Large intestine (tissue), 3 donors: Measurements from ENCODE around the gene ESPN. TPM values are rescaled to one million over a fixed set of nuclear protein-coding genes. Genes with fewer than 3 reads are reported as not detected.

Experiments
- DNase-seq, 2 donors: peaks; one replicate each; pipeline versions ENCODE4 v3.0.0 to v3.0.0-alpha.2; 2013
- H3K27ac ChIP-seq: one replicate; pipeline ENCODE4 v1.5.1; 2013; ENCODE audit warnings: low read length
- H3K27me3 ChIP-seq: 2 replicates; pipeline ENCODE4 v1.6.1; 2013; ENCODE audit warnings: low read length; ENCODE audit not compliant: control insufficient read depth, insufficient read depth
- H3K36me3 ChIP-seq: 2 replicates; pipeline ENCODE4 v1.6.1; 2013; ENCODE audit warnings: low read length; ENCODE audit not compliant: control insufficient read depth, insufficient read depth
- H3K4me1 ChIP-seq: one replicate; pipeline ENCODE4 v1.6.1; 2013; ENCODE audit warnings: low read length; ENCODE audit not compliant: control insufficient read depth, insufficient read depth
- H3K4me3 ChIP-seq: one replicate; pipeline ENCODE4 v1.5.1; 2013; ENCODE audit warnings: low read length
- H3K9me3 ChIP-seq: one replicate; pipeline ENCODE4 v1.6.1; 2013; ENCODE audit warnings: mild to moderate bottlenecking, low read depth, low read length, moderate library complexity; ENCODE audit not compliant: control insufficient read depth
- WGBS: methylation state at CpG from one replicate; pipeline ENCODE4 v1.1.5; 2013; ENCODE audit warnings: low lambda C conversion rate; ENCODE audit not compliant: insufficient coverage; 5-methylcytosine and 5-hydroxymethylcytosine counted together
- polyA plus RNA-seq: library from polyadenylated mRNA; unstranded; fragments of 120-200 nt; gene quantifications from one replicate; pipeline ENCODE4 v1.2.1, GENCODE V29; 2013

ESPN gene
- polyA plus RNA-seq, 1 donor = 256 TPM

DNA sequence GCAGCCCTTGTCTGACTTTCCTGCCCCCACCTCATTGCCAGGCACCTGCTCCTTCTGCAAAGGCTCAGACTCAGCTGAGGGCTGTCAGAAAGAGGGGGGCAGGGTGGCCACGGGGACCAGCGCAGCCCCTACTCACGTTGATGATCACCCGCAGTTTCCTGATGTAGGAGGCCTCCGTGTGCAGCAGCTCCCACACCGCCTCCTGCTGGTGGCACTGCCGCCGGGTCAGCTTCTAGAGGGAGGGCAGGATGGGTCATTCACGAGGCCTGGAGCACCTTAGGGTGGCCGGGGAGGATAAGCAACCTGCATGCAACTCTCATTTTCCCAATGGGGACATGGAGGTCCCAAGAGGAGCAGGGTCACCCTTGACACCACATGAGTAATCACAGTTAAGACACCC lies 47.8 kb downstream of the ESPN start:
- Histone ChIP-seq H3K4me3 (no peak overlapping the region), H3K27me3 (no peaks in the 10 kb centered on the region), H3K27ac (peak overlapping the region; percentile 99), H3K4me1 (peaks cover 77% of the 10 kb centered on the region), H3K9me3 (peaks cover 14% of the 10 kb centered on the region), H3K36me3 (peaks cover 25% of the 10 kb centered on the region)
- no peak for DNase-seq
- no CpG with 5 or more reads among the region's 10 CpGs for WGBS

DNA sequence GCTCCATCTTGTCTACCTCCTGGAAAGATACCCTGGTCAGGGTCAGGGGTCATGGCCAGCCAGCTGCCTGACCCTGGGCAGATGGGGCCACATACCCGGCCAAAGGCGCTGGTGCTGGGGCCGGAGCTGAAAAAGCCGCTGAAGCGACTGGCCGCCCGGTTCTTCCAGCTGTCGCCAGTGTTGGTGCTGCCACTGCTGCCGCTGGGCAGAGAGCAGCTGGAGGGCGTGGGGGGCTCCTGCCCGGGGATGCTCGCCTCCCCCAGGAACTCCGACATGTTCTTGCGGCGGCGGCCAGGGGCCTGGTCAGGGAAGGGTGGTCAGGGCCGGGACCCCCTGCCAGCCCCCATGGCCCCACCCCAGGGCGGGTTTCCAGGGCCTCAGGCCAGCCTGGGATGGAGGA lies 48.6 kb downstream of the ESPN start:
- no peaks in the 10 kb centered on the region for H3K27me3 ChIP-seq
- no CpG with 5 or more reads among the region's 18 CpGs for WGBS
- DNase-seq = no peak
- peaks cover 14% of the 10 kb centered on the region for H3K9me3 ChIP-seq
- H3K36me3 ChIP-seq = peaks cover 23% of the 10 kb centered on the region
- peaks cover 73% of the 10 kb centered on the region for H3K4me1 ChIP-seq
- peak overlapping the region; percentile 99 for H3K27ac ChIP-seq
- no peak overlapping the region for H3K4me3 ChIP-seq

DNA sequence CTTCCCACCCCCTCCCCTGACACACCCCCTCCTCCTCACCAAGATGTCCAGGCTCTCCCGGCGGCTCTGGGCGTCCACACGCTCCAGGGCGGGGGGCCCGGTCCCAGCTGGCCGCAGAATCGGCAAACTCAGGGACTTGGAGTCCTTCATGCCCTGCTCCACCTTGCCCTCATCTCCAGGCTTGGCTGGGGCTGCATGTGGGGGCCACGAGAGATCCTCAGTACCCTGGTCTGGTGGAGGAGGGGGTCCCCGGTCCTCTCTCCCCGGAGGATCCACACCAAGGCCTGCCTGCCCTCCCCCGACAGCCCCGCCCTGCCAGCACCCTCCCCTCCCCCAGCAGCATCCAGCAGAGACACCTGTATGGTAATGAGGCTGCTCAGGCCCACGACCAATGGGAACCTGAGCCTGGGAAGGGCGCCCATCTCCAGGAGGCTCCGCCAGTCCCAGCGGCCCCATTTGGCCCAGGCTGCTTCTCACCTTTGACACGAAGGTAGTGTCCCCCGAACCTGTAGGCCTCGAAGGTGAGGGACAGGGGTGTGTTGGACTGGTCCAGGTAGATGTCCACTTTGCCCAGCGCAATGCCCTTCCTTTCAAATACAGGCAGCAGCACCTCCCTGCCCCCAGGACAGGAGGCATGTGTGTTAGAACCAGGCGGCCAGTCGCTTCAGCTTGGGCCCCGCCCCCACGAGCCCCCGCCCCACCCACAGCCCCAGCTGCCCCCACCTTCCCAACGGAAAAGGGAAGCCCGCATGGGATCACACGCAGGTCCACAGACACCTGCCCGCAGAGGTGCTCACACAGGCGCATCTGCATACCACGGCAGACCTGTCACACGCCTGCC lies 49.6 kb downstream of the ESPN start:
- Histone ChIP-seq H3K4me1 (peaks cover 73% of the 10 kb centered on the region), H3K4me3 (no peak overlapping the region), H3K36me3 (peaks cover 13% of the 10 kb centered on the region), H3K27ac (no peak overlapping the region), H3K9me3 (peaks cover 14% of the 10 kb centered on the region), H3K27me3 (no peaks in the 10 kb centered on the region)
- DNase-seq = no peak
- no CpG with 5 or more reads among the region's 33 CpGs for WGBS

DNA sequence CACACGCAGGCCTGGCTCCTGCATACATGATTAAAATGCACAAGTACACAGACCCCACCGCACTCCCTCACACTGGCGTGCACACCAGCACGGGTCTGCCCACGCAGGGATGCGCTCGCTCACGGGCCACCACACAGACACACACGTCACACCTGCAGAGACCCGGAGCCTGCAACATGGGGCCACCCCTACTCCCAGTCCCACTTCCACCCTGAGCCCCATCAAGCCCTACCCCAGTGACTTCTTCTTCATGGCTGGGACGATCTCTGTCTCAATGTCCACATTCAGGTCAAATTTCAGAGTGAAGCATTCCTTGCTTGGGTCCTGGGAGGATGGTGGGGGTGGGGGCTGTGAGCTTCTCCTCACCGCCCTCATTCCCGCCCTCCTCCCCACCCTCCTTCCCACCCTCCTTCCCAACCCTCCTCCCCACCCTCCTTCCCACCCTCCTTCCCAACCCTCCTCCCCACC lies 50.3 kb downstream of the ESPN start:
- Histone ChIP-seq H3K4me3 (no peak overlapping the region), H3K36me3 (peaks cover 8% of the 10 kb centered on the region), H3K9me3 (peaks cover 14% of the 10 kb centered on the region), H3K27ac (no peak overlapping the region), H3K27me3 (no peaks in the 10 kb centered on the region), H3K4me1 (peaks cover 74% of the 10 kb centered on the region)
- no CpG with 5 or more reads among the region's 13 CpGs for WGBS
- no peak for DNase-seq

GRCh38 chr1:6475381-6476133 lies 51.0 kb downstream of the ESPN start:
- DNase-seq = peak; percentile 58 to 64
- Histone ChIP-seq H3K4me1 (peaks cover 72% of the 10 kb centered on the region), H3K27ac (peak overlapping the region; percentile 67)

DNA sequence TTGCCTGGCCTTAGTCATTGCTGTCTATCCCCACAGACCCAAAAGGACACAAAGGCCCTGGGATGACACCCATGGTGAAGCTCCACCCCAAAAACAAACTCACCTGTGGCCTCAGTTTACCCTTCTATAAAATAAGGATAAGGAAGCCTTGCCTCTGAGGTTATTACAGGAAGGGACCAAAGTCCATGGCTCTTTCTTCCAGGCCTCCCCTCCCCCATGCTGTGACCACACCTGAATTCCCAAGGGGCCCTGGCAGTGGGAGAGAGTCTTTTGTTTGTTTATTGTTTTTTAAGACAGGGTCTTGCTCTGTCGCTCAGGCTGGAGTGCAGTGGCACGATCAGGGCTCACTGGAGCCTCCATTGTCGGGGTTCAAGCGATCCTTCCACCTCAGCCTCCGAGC lies 51.9 kb downstream of the ESPN start:
- H3K9me3 ChIP-seq = peaks cover 1% of the 10 kb centered on the region
- peak; percentile 83 to 91 for DNase-seq
- no CpG with 5 or more reads among the region's 5 CpGs for WGBS
- H3K27me3 ChIP-seq = no peaks in the 10 kb centered on the region
- no peak overlapping the region for H3K4me3 ChIP-seq
- peaks cover 67% of the 10 kb centered on the region for H3K4me1 ChIP-seq
- H3K36me3 ChIP-seq = no peaks in the 10 kb centered on the region
- peak overlapping the region; percentile 67 for H3K27ac ChIP-seq

More at GRCh38 chr1:6475381-6476133, 51.0 kb downstream of the ESPN start:
- Histone ChIP-seq H3K27me3 (no peaks in the 10 kb centered on the region), H3K9me3 (peaks cover 8% of the 10 kb centered on the region), H3K36me3 (peaks cover under 1% of the 10 kb centered on the region), H3K4me3 (no peak overlapping the region)
- WGBS = no CpG with 5 or more reads among the region's 33 CpGs

DNA sequence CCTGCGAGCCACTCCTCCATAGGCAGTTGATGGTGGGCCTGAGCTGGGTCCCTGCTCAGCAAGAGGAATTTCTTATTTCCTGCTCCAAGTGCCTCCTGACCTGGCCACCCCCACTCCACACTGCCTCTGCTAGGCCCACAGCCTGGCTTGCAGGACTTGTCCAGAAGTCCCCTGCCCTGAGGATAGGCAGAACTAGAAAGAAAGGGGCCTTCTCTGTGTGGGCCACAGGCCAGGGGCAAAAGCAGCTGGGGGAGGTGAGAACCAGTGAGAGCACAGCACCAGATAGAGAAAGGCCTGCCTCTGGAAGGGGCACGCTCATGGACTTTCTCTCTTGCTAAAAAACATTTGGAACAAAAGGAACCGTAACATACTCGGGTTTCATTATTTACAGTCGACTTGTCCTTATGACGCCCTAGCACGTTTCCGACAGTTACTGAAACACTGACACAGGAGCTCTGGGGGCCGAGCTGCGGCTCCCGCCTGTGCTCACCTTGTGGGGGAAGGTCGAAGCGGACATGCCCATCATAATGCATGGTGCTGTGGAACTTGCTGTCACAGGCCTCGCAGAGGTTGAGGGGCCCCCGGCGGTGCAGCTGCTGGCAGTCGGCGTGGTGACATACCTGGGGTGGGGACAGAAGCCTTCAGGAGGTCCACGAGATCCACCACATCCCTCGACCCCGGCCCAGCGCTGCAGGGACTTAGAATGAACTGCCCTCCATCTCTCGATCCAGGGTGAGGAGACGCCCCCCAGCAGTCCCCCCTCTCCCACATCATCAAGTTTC lies 52.7 kb downstream of the ESPN start:
- Histone ChIP-seq H3K27me3 (no peaks in the 10 kb centered on the region), H3K9me3 (no peaks in the 10 kb centered on the region), H3K4me3 (no peak overlapping the region), H3K4me1 (peaks cover 68% of the 10 kb centered on the region), H3K27ac (peak overlapping the region; percentile 67), H3K36me3 (no peaks in the 10 kb centered on the region)
- no CpG with 5 or more reads among the region's 24 CpGs for WGBS
- no peak for DNase-seq

GRCh38 chr1:6481820-6482219 lies 57.2 kb downstream of the ESPN start:
- H3K4me3 ChIP-seq = no peak overlapping the region
- no peaks in the 10 kb centered on the region for H3K36me3 ChIP-seq
- peaks cover 2% of the 10 kb centered on the region for H3K9me3 ChIP-seq
- H3K27me3 ChIP-seq = peaks cover 16% of the 10 kb centered on the region
- no peak for DNase-seq
- peak overlapping the region; percentile 7 for H3K27ac ChIP-seq
- H3K4me1 ChIP-seq = peaks cover 49% of the 10 kb centered on the region
- WGBS = no CpG with 5 or more reads among the region's 5 CpGs

DNA sequence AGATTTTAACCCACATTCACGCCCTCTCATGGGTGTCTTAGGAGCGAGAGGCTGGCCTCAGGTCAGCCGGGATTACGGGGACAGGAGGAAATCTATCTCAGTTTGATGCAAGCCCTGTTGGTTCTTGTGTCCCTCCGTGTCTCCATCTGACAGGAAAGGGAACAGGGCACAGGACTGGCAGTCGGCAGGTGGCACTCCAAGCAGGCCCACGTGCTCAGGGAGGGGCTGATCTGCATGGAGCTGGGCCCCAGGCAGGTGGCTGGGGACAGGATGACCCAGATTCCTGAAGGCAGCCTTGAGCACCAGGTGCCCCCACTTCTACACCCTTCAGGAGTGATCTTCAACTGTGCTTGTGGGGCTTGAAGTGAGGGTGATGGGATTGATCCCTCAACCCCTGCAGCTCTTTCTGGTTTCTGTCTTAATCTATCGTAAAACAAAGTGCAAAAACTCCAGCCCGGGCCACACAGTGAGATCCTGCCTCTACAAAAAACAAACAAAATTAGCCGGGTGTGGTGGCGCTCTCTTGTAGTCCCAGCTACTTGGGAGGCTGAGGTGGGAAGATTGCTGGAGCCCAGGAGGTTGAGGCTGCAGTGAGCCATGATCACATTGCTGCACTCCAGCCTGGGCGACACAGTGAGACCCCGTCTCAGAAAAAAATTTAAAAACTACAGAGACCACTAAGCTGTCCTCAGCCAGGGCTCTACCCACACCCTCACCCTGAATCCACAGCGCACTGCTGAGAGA lies 58.6 kb downstream of the ESPN start:
- H3K4me3 ChIP-seq = no peak overlapping the region
- peaks cover 41% of the 10 kb centered on the region for H3K4me1 ChIP-seq
- H3K27ac ChIP-seq = no peak overlapping the region
- H3K36me3 ChIP-seq = no peaks in the 10 kb centered on the region
- peaks cover 16% of the 10 kb centered on the region for H3K27me3 ChIP-seq
- peak in 1 of 2 donors; percentile 50 for DNase-seq
- H3K9me3 ChIP-seq = peaks cover 2% of the 10 kb centered on the region
- WGBS = no CpG with 5 or more reads among the region's 14 CpGs
